ENCODE measurements around the gene PPP1CB.

PPP1CB gene

GRCh38 chr2:28750316-28751251, 1.0 kb upstream of the PPP1CB start:
- Histone ChIP-seq H2AK5ac (ENCODE audit: low read length) (no peak overlapping the region), H3K18ac (ENCODE audit: low read length) (peak overlapping the region; percentile 86), H3K79me2 (ENCODE audit: control insufficient read depth, insufficient read depth, low read length) (peaks cover 31% of the 10 kb centered on the region), H3K4me3 (ENCODE audit: low read length) (peak overlapping the region; percentile 97), H3K23ac (ENCODE audit: low read length) (peak overlapping the region; percentile 57), H3K27me3 (ENCODE audit: insufficient read depth, low read length, poor library complexity) (no peaks in the 10 kb centered on the region), H3K9ac (ENCODE audit: low read length) (peak overlapping the region; percentile 97), H2BK5ac (ENCODE audit: low read length) (no peak overlapping the region), H3K36me3 (ENCODE audit: control insufficient read depth, insufficient read depth, low read length) (no peaks in the 10 kb centered on the region), H3K56ac (ENCODE audit: low read length) (peak overlapping the region; percentile 94), H3K4ac (ENCODE audit: low read depth, low read length) (peak overlapping the region; percentile 60), H3K4me2 (ENCODE audit: low read length) (peak overlapping the region; percentile 94), H3K27ac (ENCODE audit: low read depth, low read length) (peak overlapping the region; percentile 74), H2BK120ac (ENCODE audit: low read depth, low read length) (no peak overlapping the region), H2BK15ac (replicated peaks; ENCODE audit: low read depth) (no peak overlapping the region), H4K5ac (ENCODE audit: low read length) (peak overlapping the region; percentile 33), H3K4me1 (ENCODE audit: control insufficient read depth, low read depth, low read length) (peaks cover 4% of the 10 kb centered on the region), H3K79me1 (ENCODE audit: low read length) (no peaks in the 10 kb centered on the region), H4K8ac (ENCODE audit: low read depth, low read length) (no peak overlapping the region)
- WGBS (ENCODE audit: extremely low coverage, insufficient coverage, low lambda C conversion rate), result no CpG with 5 or more reads among the region's 14 CpGs
- DNase-seq, result no peak

- Histone ChIP-seq H4K8ac (ENCODE audit: low read depth, low read length) (no peak overlapping the region), H3K4ac (ENCODE audit: low read depth, low read length) (peak overlapping the region; percentile 98), H3K23ac (ENCODE audit: low read length) (peak overlapping the region; percentile 69), H2AK5ac (ENCODE audit: low read length) (no peak overlapping the region), H3K18ac (ENCODE audit: low read length) (peak overlapping the region; percentile 86), H4K5ac (ENCODE audit: low read length) (no peak overlapping the region), H3K27me3 (ENCODE audit: insufficient read depth, low read length, poor library complexity) (no peaks in the 10 kb centered on the region), H2BK5ac (ENCODE audit: low read length) (peak overlapping the region; percentile 35), H3K56ac (ENCODE audit: low read length) (peak overlapping the region; percentile 94), H3K9ac (ENCODE audit: low read length) (peak overlapping the region; percentile 97), H3K79me2 (ENCODE audit: control insufficient read depth, insufficient read depth, low read length) (peaks cover 43% of the 10 kb centered on the region), H3K27ac (ENCODE audit: low read depth, low read length) (peak overlapping the region; percentile 92), H3K4me1 (ENCODE audit: control insufficient read depth, low read depth, low read length) (peaks cover 4% of the 10 kb centered on the region), H3K79me1 (ENCODE audit: low read length) (no peaks in the 10 kb centered on the region), H3K36me3 (ENCODE audit: control insufficient read depth, insufficient read depth, low read length) (no peaks in the 10 kb centered on the region), H3K4me2 (ENCODE audit: low read length) (peak overlapping the region; percentile 17), H3K4me3 (ENCODE audit: low read length) (peak overlapping the region; percentile 97), H2BK15ac (replicated peaks; ENCODE audit: low read depth) (no peak overlapping the region), H2BK120ac (ENCODE audit: low read depth, low read length) (no peak overlapping the region)
- peak; percentile 29 for DNase-seq
- WGBS (ENCODE audit: extremely low coverage, insufficient coverage, low lambda C conversion rate), result no CpG with 5 or more reads among the region's 78 CpGs
Measured at GRCh38 chr2:28751956-28752630, 463 bp downstream of the PPP1CB start.

GRCh38 chr2:28752631-28753376, 1.2 kb downstream of the PPP1CB start:
- peaks cover 48% of the 10 kb centered on the region for H3K79me2 ChIP-seq (ENCODE audit: control insufficient read depth, insufficient read depth, low read length)
- peak overlapping the region; percentile 94 for H3K56ac ChIP-seq (ENCODE audit: low read length)
- H3K27me3 ChIP-seq (ENCODE audit: insufficient read depth, low read length, poor library complexity), result no peaks in the 10 kb centered on the region
- H3K9ac ChIP-seq (ENCODE audit: low read length), result peak overlapping the region; percentile 97
- H3K27ac ChIP-seq (ENCODE audit: low read depth, low read length), result peak overlapping the region; percentile 92
- H2BK5ac ChIP-seq (ENCODE audit: low read length), result peak overlapping the region; percentile 30
- H3K4me2 ChIP-seq (ENCODE audit: low read length), result peak overlapping the region; percentile 17
- peak overlapping the region; percentile 69 for H3K23ac ChIP-seq (ENCODE audit: low read length)
- no peak for DNase-seq
- H2BK15ac ChIP-seq (replicated peaks; ENCODE audit: low read depth), result no peak overlapping the region
- no peaks in the 10 kb centered on the region for H3K36me3 ChIP-seq (ENCODE audit: control insufficient read depth, insufficient read depth, low read length)
- H3K79me1 ChIP-seq (ENCODE audit: low read length), result peaks cover 1% of the 10 kb centered on the region
- no peak overlapping the region for H2AK5ac ChIP-seq (ENCODE audit: low read length)
- H3K18ac ChIP-seq (ENCODE audit: low read length), result peak overlapping the region; percentile 86
- H4K8ac ChIP-seq (ENCODE audit: low read depth, low read length), result no peak overlapping the region
- H3K4me1 ChIP-seq (ENCODE audit: control insufficient read depth, low read depth, low read length), result peaks cover 4% of the 10 kb centered on the region
- no peak overlapping the region for H2BK120ac ChIP-seq (ENCODE audit: low read depth, low read length)
- no CpG with 5 or more reads among the region's 14 CpGs for WGBS (ENCODE audit: extremely low coverage, insufficient coverage, low lambda C conversion rate)
- H4K5ac ChIP-seq (ENCODE audit: low read length), result no peak overlapping the region
- peak overlapping the region; percentile 97 for H3K4me3 ChIP-seq (ENCODE audit: low read length)
- no peak overlapping the region for H3K4ac ChIP-seq (ENCODE audit: low read depth, low read length)

GRCh38 chr2:28754321-28754720, 2.7 kb downstream of the PPP1CB start:
- no CpG with 5 or more reads among the region's 4 CpGs for WGBS (ENCODE audit: extremely low coverage, insufficient coverage, low lambda C conversion rate)
- Histone ChIP-seq H3K79me2 (ENCODE audit: control insufficient read depth, insufficient read depth, low read length) (peaks cover 61% of the 10 kb centered on the region), H2AK5ac (ENCODE audit: low read length) (no peak overlapping the region), H3K36me3 (ENCODE audit: control insufficient read depth, insufficient read depth, low read length) (no peaks in the 10 kb centered on the region), H3K4me2 (ENCODE audit: low read length) (no peak overlapping the region), H2BK5ac (ENCODE audit: low read length) (no peak overlapping the region), H3K4ac (ENCODE audit: low read depth, low read length) (no peak overlapping the region), H3K56ac (ENCODE audit: low read length) (no peak overlapping the region), H3K23ac (ENCODE audit: low read length) (no peak overlapping the region), H3K4me3 (ENCODE audit: low read length) (no peak overlapping the region), H3K9ac (ENCODE audit: low read length) (no peak overlapping the region), H4K5ac (ENCODE audit: low read length) (no peak overlapping the region), H3K79me1 (ENCODE audit: low read length) (peaks cover 4% of the 10 kb centered on the region), H3K27me3 (ENCODE audit: insufficient read depth, low read length, poor library complexity) (no peaks in the 10 kb centered on the region), H2BK120ac (ENCODE audit: low read depth, low read length) (no peak overlapping the region), H3K18ac (ENCODE audit: low read length) (no peak overlapping the region), H4K8ac (ENCODE audit: low read depth, low read length) (no peak overlapping the region), H2BK15ac (replicated peaks; ENCODE audit: low read depth) (no peak overlapping the region), H3K4me1 (ENCODE audit: control insufficient read depth, low read depth, low read length) (peaks cover 4% of the 10 kb centered on the region), H3K27ac (ENCODE audit: low read depth, low read length) (no peak overlapping the region)
- DNase-seq, result no peak

GRCh38 chr2:28755421-28755820, 3.8 kb downstream of the PPP1CB start:
- Histone ChIP-seq H3K9ac (ENCODE audit: low read length) (no peak overlapping the region), H3K18ac (ENCODE audit: low read length) (no peak overlapping the region), H3K27me3 (ENCODE audit: insufficient read depth, low read length, poor library complexity) (no peaks in the 10 kb centered on the region), H3K27ac (ENCODE audit: low read depth, low read length) (no peak overlapping the region), H3K23ac (ENCODE audit: low read length) (no peak overlapping the region), H3K79me2 (ENCODE audit: control insufficient read depth, insufficient read depth, low read length) (peaks cover 67% of the 10 kb centered on the region), H3K36me3 (ENCODE audit: control insufficient read depth, insufficient read depth, low read length) (no peaks in the 10 kb centered on the region), H4K8ac (ENCODE audit: low read depth, low read length) (no peak overlapping the region), H4K5ac (ENCODE audit: low read length) (no peak overlapping the region), H3K56ac (ENCODE audit: low read length) (no peak overlapping the region), H3K4me2 (ENCODE audit: low read length) (no peak overlapping the region), H3K4ac (ENCODE audit: low read depth, low read length) (no peak overlapping the region), H2BK5ac (ENCODE audit: low read length) (no peak overlapping the region), H2AK5ac (ENCODE audit: low read length) (no peak overlapping the region), H2BK120ac (ENCODE audit: low read depth, low read length) (no peak overlapping the region), H2BK15ac (replicated peaks; ENCODE audit: low read depth) (no peak overlapping the region), H3K4me3 (ENCODE audit: low read length) (no peak overlapping the region), H3K4me1 (ENCODE audit: control insufficient read depth, low read depth, low read length) (peaks cover 4% of the 10 kb centered on the region), H3K79me1 (ENCODE audit: low read length) (peaks cover 5% of the 10 kb centered on the region)
- no peak for DNase-seq
- WGBS (ENCODE audit: extremely low coverage, insufficient coverage, low lambda C conversion rate), result no CpG with 5 or more reads among the region's 3 CpGs
